Measurements from ENCODE around the gene DISP3.

DISP3 gene

DNA sequence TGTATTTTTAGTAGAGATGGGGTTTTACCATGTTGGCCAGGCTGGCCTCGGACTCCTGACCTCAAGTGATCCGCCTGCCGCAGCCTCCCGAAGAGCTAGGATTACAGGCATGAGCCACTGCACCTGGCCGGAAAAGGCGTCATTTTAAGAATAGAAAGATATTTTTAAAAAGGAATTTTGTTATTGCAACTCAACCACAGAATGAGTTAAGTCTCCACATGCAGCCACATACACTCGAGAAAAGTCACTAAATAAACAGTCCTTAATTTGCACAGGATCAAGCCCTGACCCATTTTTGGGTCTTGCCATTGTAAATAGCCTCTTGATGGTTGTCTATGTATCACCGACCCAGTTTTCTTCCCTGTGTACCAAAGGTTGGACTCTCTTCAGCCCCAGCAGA is 89.7 kb downstream of the DISP3 start:
- H3K27me3 ChIP-seq (ENCODE audit: control insufficient read depth in 1 of 2, insufficient read depth in 2 of 2, low read length in 2 of 2) = peaks cover 29 to 38% of the 10 kb centered on the region in 2 donors

DNA sequence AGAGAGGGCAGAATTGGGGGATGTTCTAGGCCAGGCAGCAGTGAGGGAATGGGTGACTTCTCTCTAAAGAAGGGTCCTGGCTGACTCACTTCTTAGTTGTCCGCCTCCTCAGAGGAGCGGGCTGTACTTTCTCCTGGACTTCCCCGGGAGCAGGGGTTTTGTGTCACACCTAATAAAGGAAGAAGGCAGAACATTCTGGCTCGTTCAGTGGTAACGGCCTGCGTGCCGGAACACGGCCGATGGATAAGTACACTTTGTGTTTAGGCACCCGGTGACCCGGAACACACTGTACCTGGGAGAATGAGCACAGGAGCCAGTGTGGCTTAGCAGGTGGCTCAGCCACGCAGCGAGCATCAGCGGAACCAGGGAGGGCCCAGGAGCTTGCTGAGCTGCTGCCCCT is 90.6 kb downstream of the DISP3 start:
- Histone ChIP-seq H3K27ac (ENCODE audit: low read length) (no peak overlapping the region), H3K9me3 (ENCODE audit: control insufficient read depth in 2 of 2, low read length in 2 of 2) (no peaks in the 10 kb centered on the region), H3K4me3 (ENCODE audit: low read length in 2 of 2) (no peak overlapping the region), H3K27me3 (ENCODE audit: control insufficient read depth in 1 of 2, insufficient read depth in 2 of 2, low read length in 2 of 2) (peaks cover 22 to 37% of the 10 kb centered on the region in 2 donors), H3K36me3 (ENCODE audit: control insufficient read depth in 2 of 2, insufficient read depth in 2 of 2, low read length in 2 of 2) (no peaks in the 10 kb centered on the region), H3K9ac (ENCODE audit: low read length in 2 of 2) (no peak overlapping the region), H3K4me1 (ENCODE audit: control insufficient read depth, insufficient read depth, low read length) (no peaks in the 10 kb centered on the region)

More for the DNA sequence above, 89.7 kb downstream of the DISP3 start:
- Histone ChIP-seq H3K27ac (ENCODE audit: low read length) (no peak overlapping the region), H3K9me3 (ENCODE audit: control insufficient read depth in 2 of 2, low read length in 2 of 2) (no peaks in the 10 kb centered on the region), H3K4me1 (ENCODE audit: control insufficient read depth, insufficient read depth, low read length) (no peaks in the 10 kb centered on the region), H3K4me3 (ENCODE audit: low read length in 2 of 2) (no peak overlapping the region), H3K9ac (ENCODE audit: low read length in 2 of 2) (no peak overlapping the region), H3K36me3 (ENCODE audit: control insufficient read depth in 2 of 2, insufficient read depth in 2 of 2, low read length in 2 of 2) (no peaks in the 10 kb centered on the region)

DNA sequence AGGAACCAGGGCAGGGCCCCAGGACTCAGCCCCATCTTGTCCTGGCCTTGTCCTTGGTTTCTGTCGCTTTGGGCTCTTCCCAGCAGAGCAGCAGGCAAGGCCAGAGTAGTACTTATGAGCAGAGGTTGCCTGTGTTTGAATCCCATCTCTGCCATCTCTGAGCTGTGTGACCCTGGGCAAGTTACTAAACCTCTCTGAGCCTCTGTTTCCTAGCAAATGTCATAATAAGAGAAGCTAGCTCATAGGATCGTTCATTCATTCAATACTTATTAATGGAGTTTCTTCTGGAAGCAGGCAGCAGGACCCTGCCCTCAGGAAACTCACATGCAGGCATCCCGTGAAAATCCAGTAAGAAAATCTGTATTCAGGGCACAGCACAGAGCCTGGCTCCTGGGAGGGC is 91.0 kb downstream of the DISP3 start:
- peaks cover 22 to 37% of the 10 kb centered on the region in 2 donors for H3K27me3 ChIP-seq (ENCODE audit: control insufficient read depth in 1 of 2, insufficient read depth in 2 of 2, low read length in 2 of 2)
- H3K9me3 ChIP-seq (ENCODE audit: control insufficient read depth in 2 of 2, low read length in 2 of 2) = no peaks in the 10 kb centered on the region
- no peak overlapping the region for H3K27ac ChIP-seq (ENCODE audit: low read length)
- no peaks in the 10 kb centered on the region for H3K36me3 ChIP-seq (ENCODE audit: control insufficient read depth in 2 of 2, insufficient read depth in 2 of 2, low read length in 2 of 2)
- no peak overlapping the region for H3K9ac ChIP-seq (ENCODE audit: low read length in 2 of 2)
- H3K4me3 ChIP-seq (ENCODE audit: low read length in 2 of 2) = no peak overlapping the region
- no peaks in the 10 kb centered on the region for H3K4me1 ChIP-seq (ENCODE audit: control insufficient read depth, insufficient read depth, low read length)

DNA sequence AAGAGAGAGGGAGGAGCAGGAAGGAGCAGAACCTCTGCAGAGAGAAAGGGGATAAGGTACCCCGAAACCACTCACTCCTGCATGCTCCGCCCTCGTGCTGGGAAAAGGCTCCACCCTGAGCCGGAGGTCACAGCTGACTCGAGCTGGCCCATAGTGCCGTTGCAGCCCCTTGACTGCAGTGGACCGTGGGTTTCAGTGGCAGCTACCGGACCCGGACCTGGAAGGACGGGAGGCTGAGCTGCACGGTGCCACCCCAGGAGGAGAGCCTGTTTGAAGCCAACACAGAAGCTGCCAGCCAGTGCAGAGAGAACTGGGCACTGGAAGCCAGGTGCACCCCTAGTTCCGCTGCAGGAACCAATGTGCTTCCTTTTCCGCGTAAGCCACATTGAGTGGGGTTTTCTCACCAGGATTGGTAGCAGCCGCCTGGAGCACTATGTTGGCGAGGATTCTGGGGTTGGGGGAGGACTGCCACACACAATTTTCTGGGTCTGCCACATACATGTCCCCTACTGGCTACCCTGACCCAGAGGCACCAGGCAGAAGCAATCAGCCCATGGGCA is 91.9 kb downstream of the DISP3 start:
- no peak overlapping the region for H3K27ac ChIP-seq (ENCODE audit: low read length)
- H3K4me1 ChIP-seq (ENCODE audit: control insufficient read depth, insufficient read depth, low read length) = no peaks in the 10 kb centered on the region
- no peak overlapping the region for H3K9ac ChIP-seq (ENCODE audit: low read length in 2 of 2)
- H3K36me3 ChIP-seq (ENCODE audit: control insufficient read depth in 2 of 2, insufficient read depth in 2 of 2, low read length in 2 of 2) = no peaks in the 10 kb centered on the region
- H3K9me3 ChIP-seq (ENCODE audit: control insufficient read depth in 2 of 2, low read length in 2 of 2) = no peaks in the 10 kb centered on the region
- H3K27me3 ChIP-seq (ENCODE audit: control insufficient read depth in 1 of 2, insufficient read depth in 2 of 2, low read length in 2 of 2) = peaks cover 22 to 36% of the 10 kb centered on the region in 2 donors
- H3K4me3 ChIP-seq (ENCODE audit: low read length in 2 of 2) = no peak overlapping the region

DNA sequence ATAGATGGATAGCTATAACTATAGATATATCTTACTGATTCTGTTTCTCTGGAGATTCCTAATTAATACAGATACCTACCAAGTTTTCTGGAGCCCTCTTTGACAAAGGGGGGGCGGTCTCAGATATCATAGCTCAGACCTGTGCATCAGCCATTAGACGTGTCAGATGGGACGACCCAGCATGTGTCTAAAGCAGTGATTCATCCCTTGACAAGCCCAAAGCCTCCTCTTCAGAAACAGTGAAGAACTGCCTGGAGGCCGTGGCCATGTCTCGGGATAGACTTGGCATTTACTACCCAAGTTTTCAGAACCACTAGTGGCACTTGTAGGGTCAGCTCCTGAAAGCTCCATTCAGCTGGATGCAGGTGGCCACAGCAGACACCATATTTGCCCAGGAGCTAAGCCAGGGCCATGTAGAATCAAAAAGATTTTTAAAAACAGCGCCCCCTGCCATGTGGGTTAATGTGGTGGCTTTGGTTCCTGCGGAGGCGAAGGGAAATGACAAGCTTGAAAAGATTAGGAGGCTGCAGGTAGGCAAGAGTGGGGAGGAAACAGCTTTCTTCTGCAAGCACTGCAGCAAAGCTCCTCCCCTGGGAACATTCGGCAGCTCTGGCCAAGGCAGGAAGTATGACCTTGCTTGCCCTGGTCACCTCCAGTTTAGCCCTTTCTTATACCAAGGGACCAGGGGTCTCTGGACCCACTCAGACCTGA is 93.1 kb downstream of the DISP3 start:
- Histone ChIP-seq H3K9me3 (ENCODE audit: control insufficient read depth in 2 of 2, low read length in 2 of 2) (no peaks in the 10 kb centered on the region), H3K36me3 (ENCODE audit: control insufficient read depth in 2 of 2, insufficient read depth in 2 of 2, low read length in 2 of 2) (no peaks in the 10 kb centered on the region), H3K27ac (ENCODE audit: low read length) (no peak overlapping the region), H3K27me3 (ENCODE audit: control insufficient read depth in 1 of 2, insufficient read depth in 2 of 2, low read length in 2 of 2) (peaks cover 22 to 30% of the 10 kb centered on the region in 2 donors), H3K4me1 (ENCODE audit: control insufficient read depth, insufficient read depth, low read length) (no peaks in the 10 kb centered on the region), H3K9ac (ENCODE audit: low read length in 2 of 2) (no peak overlapping the region), H3K4me3 (ENCODE audit: low read length in 2 of 2) (no peak overlapping the region)

DNA sequence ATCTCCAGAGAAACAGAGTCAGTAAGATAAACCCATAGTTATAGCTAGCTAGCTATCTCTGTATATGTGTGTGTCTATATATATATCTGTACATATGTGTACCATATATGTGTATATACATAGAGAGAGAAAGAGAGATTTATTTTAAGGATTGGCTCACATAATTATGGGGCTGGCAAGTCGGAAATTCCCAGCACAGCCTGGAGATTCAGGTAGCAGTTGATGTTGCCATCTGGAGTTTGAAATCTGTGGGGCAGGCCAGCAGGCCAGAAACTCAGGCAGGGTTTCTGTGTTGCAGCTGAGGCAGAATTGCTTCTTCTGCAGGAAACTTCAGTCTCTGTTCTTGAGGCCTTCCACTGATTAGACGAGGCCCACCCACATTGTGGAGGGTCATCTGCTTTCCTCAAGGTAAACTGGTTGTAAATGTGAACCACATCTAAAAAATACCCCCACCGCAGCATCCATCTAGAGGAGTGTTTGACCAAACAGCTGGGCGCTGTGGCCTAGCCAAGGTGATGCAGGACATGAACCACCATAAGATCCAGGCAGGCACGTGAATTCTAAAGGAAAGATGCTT is 94.2 kb downstream of the DISP3 start:
- Histone ChIP-seq H3K4me3 (ENCODE audit: low read length in 2 of 2) (no peak overlapping the region), H3K36me3 (ENCODE audit: control insufficient read depth in 2 of 2, insufficient read depth in 2 of 2, low read length in 2 of 2) (no peaks in the 10 kb centered on the region), H3K9ac (ENCODE audit: low read length in 2 of 2) (no peak overlapping the region), H3K27ac (ENCODE audit: low read length) (no peak overlapping the region), H3K9me3 (ENCODE audit: control insufficient read depth in 2 of 2, low read length in 2 of 2) (no peaks in the 10 kb centered on the region), H3K27me3 (ENCODE audit: control insufficient read depth in 1 of 2, insufficient read depth in 2 of 2, low read length in 2 of 2) (peaks cover 21 to 23% of the 10 kb centered on the region in 2 donors), H3K4me1 (ENCODE audit: control insufficient read depth, insufficient read depth, low read length) (no peaks in the 10 kb centered on the region)

DNA sequence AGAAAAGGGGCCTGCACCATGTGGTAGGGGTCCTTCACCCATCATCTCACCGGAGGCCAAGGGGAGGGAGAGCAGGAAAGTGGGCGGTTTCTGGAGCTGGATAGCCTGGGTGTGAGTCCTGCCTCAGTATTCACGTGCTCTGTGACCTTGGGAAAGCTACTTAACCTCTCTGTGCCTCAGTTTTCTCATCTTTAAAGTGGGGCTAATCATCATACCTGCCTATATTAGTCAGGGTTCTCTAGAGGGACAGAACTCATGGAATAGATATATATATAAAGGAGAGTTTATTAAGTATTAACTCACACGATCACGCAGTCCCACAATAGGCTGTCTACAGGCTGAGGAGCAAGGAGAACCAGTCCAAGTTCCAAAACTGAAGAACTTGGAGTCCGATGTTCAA is 96.6 kb downstream of the DISP3 start:
- no peak overlapping the region for H3K9ac ChIP-seq (ENCODE audit: low read length in 2 of 2)
- no peak overlapping the region for H3K4me3 ChIP-seq (ENCODE audit: low read length in 2 of 2)
- no peaks in the 10 kb centered on the region for H3K9me3 ChIP-seq (ENCODE audit: control insufficient read depth in 2 of 2, low read length in 2 of 2)
- H3K4me1 ChIP-seq (ENCODE audit: control insufficient read depth, insufficient read depth, low read length) = no peaks in the 10 kb centered on the region
- no peak overlapping the region for H3K27ac ChIP-seq (ENCODE audit: low read length)
- H3K27me3 ChIP-seq (ENCODE audit: control insufficient read depth in 1 of 2, insufficient read depth in 2 of 2, low read length in 2 of 2) = peaks cover 12 to 17% of the 10 kb centered on the region in 2 donors
- H3K36me3 ChIP-seq (ENCODE audit: control insufficient read depth in 2 of 2, insufficient read depth in 2 of 2, low read length in 2 of 2) = no peaks in the 10 kb centered on the region

DNA sequence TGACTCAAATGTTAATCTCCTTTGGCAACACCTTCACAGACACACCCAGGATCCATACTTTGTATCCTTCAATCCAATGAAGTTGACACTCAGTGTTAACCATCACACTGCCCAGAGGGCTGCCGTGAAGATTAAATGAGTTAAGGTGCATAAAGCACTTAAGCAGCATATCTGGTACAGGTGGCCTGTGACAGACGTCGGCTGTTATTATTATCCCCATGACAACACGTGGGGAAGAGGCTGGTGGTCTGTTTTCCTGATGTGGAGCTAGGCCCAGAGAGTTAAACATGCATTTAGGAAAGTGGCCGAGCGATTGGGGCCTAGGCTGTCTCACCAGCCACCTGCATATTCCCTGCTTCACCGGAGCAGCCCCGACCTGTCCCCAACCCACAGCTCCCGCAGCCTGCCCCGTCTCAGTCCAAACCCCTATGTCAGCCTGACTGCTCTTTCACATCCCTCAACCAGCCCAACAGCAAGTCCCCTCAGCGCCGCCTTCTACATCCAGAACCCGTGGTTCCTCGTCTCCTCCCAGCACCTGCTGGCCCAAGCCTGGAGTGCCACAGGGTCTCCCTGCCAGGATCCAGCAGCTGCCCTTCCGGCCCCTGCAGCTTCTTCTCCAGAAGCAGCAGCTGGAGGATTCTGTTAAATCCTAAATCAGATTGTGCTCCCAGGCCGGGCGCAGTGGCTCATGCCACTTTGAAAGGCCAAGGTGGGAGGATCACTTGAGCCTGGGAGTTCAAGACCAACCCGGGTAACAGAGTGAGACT is 97.3 kb downstream of the DISP3 start:
- Histone ChIP-seq H3K27me3 (ENCODE audit: control insufficient read depth in 1 of 2, insufficient read depth in 2 of 2, low read length in 2 of 2) (peaks cover 8 to 11% of the 10 kb centered on the region in 2 donors), H3K4me1 (ENCODE audit: control insufficient read depth, insufficient read depth, low read length) (no peaks in the 10 kb centered on the region), H3K27ac (ENCODE audit: low read length) (no peak overlapping the region), H3K36me3 (ENCODE audit: control insufficient read depth in 2 of 2, insufficient read depth in 2 of 2, low read length in 2 of 2) (no peaks in the 10 kb centered on the region), H3K9ac (ENCODE audit: low read length in 2 of 2) (no peak overlapping the region), H3K9me3 (ENCODE audit: control insufficient read depth in 2 of 2, low read length in 2 of 2) (no peaks in the 10 kb centered on the region), H3K4me3 (ENCODE audit: low read length in 2 of 2) (no peak overlapping the region)

DNA sequence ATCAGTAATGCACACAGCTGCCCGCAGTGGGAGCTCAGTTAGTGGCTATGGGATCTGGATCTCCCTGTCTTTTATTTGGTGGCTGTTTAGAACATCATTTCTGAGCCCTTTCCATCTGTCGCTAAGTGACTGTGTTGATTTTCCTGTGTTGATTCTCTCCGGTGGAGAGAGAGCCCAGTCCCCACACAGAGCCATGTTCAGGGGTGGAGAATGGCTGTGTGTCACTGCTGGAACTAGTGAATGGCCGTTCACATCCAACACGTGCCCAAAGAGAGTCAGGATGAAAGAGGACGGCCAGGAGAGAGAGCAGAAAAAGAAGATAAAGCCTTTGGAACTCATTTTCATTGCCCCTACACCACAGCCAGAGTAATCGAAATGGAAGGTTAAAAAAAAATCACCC is 99.0 kb downstream of the DISP3 start:
- Histone ChIP-seq H3K4me3 (ENCODE audit: low read length in 2 of 2) (no peak overlapping the region), H3K27me3 (ENCODE audit: control insufficient read depth in 1 of 2, insufficient read depth in 2 of 2, low read length in 2 of 2) (peaks cover 5 to 10% of the 10 kb centered on the region in 2 donors), H3K36me3 (ENCODE audit: control insufficient read depth in 2 of 2, insufficient read depth in 2 of 2, low read length in 2 of 2) (no peaks in the 10 kb centered on the region), H3K9ac (ENCODE audit: low read length in 2 of 2) (no peak overlapping the region), H3K27ac (ENCODE audit: low read length) (no peak overlapping the region), H3K4me1 (ENCODE audit: control insufficient read depth, insufficient read depth, low read length) (no peaks in the 10 kb centered on the region), H3K9me3 (ENCODE audit: control insufficient read depth in 2 of 2, low read length in 2 of 2) (no peaks in the 10 kb centered on the region)

DNA sequence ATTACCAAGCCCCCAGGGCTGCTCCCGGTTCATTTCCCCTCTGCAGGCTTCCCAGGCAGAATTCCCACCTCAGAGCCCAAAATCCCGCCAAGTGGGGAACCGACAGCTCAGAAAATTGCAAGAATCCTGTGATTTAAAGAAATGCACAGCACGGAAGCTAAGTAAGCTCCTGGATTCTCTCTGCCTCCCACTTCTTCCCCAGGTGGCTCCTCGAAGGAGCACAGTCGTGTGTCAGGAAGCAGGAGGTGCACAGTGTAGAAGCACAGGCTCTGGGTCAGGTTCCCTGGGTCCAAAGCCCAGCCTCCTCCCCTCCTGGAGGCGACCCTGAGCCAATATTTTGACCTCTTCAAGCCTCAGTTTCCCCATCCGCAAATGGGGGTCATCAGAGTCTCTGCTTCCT is 100.6 kb downstream of the DISP3 start:
- Histone ChIP-seq H3K4me1 (ENCODE audit: control insufficient read depth, insufficient read depth, low read length) (no peaks in the 10 kb centered on the region), H3K27ac (ENCODE audit: low read length) (no peak overlapping the region), H3K36me3 (ENCODE audit: control insufficient read depth in 2 of 2, insufficient read depth in 2 of 2, low read length in 2 of 2) (no peaks in the 10 kb centered on the region), H3K9ac (ENCODE audit: low read length in 2 of 2) (no peak overlapping the region), H3K27me3 (ENCODE audit: control insufficient read depth in 1 of 2, insufficient read depth in 2 of 2, low read length in 2 of 2) (peaks cover 6 to 16% of the 10 kb centered on the region in 2 donors), H3K4me3 (ENCODE audit: low read length in 2 of 2) (no peak overlapping the region), H3K9me3 (ENCODE audit: control insufficient read depth in 2 of 2, low read length in 2 of 2) (no peaks in the 10 kb centered on the region)

Measured in stomach smooth muscle (tissue), 2 donors.